Measurements from ENCODE around the gene FTCDNL1. TPM values are rescaled to one million over a fixed set of nuclear protein-coding genes. Genes with fewer than 3 reads are reported as not detected.

The FTCDNL1 gene
- polyA plus RNA-seq, 1 donor: 3.3 TPM

DNA sequence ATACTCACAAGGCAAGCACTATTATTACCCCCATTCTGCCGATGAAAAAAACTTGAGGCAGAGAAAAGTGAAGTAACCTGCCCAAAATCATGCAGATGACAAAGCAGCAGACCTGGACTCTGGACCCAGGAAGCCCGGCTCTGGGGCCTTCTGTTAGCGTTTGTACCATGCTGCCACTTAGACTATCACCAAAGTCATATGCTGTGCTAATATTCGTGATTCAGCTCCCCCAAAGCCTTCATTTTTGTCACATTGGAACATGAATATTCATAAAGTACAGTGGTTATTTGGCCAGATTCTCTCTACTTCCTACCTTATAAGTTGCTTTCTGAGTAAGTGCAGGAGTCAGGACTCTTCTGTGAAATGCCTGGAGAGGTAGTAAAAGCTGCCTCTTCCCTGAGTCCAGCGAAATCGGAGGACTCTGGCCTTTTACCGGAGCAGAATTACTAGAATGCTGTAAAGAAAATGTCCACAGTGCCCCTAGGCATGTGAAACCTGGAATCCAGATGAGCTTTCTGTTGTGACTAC lies 86.7 kb downstream of the FTCDNL1 start:
- H3K9me3 ChIP-seq (ENCODE audit: control insufficient read depth, low read depth, low read length): no peaks in the 10 kb centered on the region
- H3K4me1 ChIP-seq (ENCODE audit: control insufficient read depth, insufficient read depth, low read length): peaks cover 5% of the 10 kb centered on the region
- no CpG with 5 or more reads among the region's 7 CpGs for WGBS (ENCODE audit: insufficient coverage, low lambda C conversion rate)

DNA sequence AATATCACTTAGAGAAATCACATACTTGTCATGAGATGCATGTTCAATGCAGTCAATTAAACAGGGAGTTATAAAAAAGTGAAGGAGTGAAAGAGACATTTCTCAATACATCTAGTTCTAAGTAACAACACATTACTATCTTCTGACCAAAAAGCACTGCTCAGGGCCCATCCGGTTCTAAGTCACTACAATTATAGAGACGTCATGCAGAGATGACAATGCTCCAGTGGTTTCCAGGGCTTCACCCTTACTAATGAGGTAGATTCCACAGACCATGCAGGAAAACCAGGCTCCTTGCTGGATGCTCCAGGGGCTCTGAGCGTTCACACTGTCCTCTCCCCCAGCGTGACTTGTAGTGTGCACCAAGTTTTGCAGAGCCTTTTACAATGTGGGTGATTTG lies 88.0 kb downstream of the FTCDNL1 start:
- Histone ChIP-seq H3K4me3 (ENCODE audit: low read length) (no peak overlapping the region), H3K27me3 (ENCODE audit: control insufficient read depth, insufficient read depth, low read length) (no peaks in the 10 kb centered on the region), H3K27ac (ENCODE audit: low read length) (no peak overlapping the region), H3K36me3 (ENCODE audit: control insufficient read depth, insufficient read depth, low read length) (no peaks in the 10 kb centered on the region), H3K4me1 (ENCODE audit: control insufficient read depth, insufficient read depth, low read length) (peaks cover 5% of the 10 kb centered on the region), H3K9me3 (ENCODE audit: control insufficient read depth, low read depth, low read length) (no peaks in the 10 kb centered on the region)
- no peak for DNase-seq
- WGBS (ENCODE audit: insufficient coverage, low lambda C conversion rate): no CpG with 5 or more reads among the region's 4 CpGs

More for the DNA sequence above, 86.7 kb downstream of the FTCDNL1 start:
- no peak overlapping the region for H3K4me3 ChIP-seq (ENCODE audit: low read length)
- no peaks in the 10 kb centered on the region for H3K27me3 ChIP-seq (ENCODE audit: control insufficient read depth, insufficient read depth, low read length)
- DNase-seq: peak; percentile 69 to 91
- no peaks in the 10 kb centered on the region for H3K36me3 ChIP-seq (ENCODE audit: control insufficient read depth, insufficient read depth, low read length)
- peak overlapping the region; percentile 89 for H3K27ac ChIP-seq (ENCODE audit: low read length)

DNA sequence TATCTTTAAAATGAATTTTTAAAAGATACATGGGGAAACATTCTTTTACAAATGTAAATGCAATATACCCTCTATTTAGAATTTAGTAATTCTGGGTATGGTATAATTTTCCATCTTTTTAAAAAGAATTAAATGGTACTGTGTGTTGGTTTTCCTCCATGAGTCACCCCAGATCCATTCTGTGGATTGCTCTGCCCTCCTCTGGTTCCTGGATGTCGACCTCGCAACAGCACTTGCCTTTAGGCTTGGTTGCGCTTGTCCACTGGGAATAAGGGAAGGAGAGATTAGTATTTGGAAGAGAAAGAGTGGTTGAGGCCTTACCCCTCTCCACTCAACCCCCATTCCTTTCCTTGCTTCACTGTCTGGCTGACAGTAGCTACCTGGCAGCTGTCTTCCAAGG lies 90.4 kb downstream of the FTCDNL1 start:
- no peak for DNase-seq
- Histone ChIP-seq H3K27ac (ENCODE audit: low read length) (no peak overlapping the region), H3K4me3 (ENCODE audit: low read length) (no peak overlapping the region), H3K36me3 (ENCODE audit: control insufficient read depth, insufficient read depth, low read length) (no peaks in the 10 kb centered on the region), H3K27me3 (ENCODE audit: control insufficient read depth, insufficient read depth, low read length) (no peaks in the 10 kb centered on the region), H3K9me3 (ENCODE audit: control insufficient read depth, low read depth, low read length) (no peaks in the 10 kb centered on the region), H3K4me1 (ENCODE audit: control insufficient read depth, insufficient read depth, low read length) (peaks cover 5% of the 10 kb centered on the region)
- no CpG with 5 or more reads among the region's 3 CpGs for WGBS (ENCODE audit: insufficient coverage, low lambda C conversion rate)

DNA sequence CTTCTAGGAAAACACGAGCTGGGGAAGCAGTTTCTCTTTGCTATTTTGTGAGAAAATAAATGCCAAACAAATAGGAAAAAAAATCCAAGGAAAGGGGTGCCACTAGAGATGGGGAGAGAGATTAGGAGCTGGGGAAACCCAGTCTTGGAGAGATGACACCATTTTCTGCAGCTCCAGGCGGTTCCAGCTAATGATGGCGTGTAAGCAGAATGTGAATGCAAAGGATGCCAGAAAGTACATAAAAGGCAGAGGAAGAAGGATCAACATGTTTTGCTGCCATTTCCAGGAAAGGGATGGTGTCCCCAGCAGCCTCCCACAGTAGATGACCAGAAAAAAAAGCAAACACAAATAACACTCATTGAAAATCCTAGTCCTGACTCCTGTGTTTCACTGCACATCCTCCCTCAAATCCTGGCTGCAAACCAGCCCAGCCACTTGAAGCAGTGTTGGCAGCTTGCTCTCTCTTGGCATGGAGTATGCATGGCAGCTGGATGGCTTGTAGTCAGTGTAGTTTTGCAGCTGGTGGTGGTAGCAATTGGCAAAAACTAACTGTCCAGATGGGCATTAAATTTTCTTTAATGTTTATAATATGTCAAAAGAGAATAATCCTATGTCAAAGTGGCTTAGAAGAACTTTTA lies 93.6 kb downstream of the FTCDNL1 start:
- Histone ChIP-seq H3K9me3 (ENCODE audit: control insufficient read depth, low read depth, low read length) (no peaks in the 10 kb centered on the region), H3K4me1 (ENCODE audit: control insufficient read depth, insufficient read depth, low read length) (no peaks in the 10 kb centered on the region), H3K4me3 (ENCODE audit: low read length) (no peak overlapping the region), H3K27ac (ENCODE audit: low read length) (no peak overlapping the region), H3K36me3 (ENCODE audit: control insufficient read depth, insufficient read depth, low read length) (no peaks in the 10 kb centered on the region), H3K27me3 (ENCODE audit: control insufficient read depth, insufficient read depth, low read length) (no peaks in the 10 kb centered on the region)
- WGBS (ENCODE audit: insufficient coverage, low lambda C conversion rate): 71% methylated on average over 1 of the region's 3 CpGs
- no peak for DNase-seq

DNA sequence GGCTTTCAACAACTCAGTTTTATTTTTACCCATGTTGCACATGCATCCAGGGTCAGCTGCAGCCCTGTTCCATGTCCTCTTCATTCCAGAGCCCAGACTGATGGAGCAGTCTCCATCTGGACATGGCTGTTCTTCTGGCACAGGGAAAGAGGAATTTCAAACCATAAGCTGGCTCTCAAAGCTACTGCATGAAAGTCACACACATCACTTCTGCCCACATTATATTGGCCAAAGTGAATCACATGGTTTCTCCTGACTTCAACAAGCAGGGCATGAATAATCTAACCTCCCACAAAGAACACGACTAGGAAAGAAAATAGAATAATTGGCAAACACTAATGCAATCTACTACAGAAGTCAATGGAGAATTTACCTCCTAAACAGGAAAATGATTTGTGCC lies 94.2 kb downstream of the FTCDNL1 start:
- no CpG with 5 or more reads among the region's 1 CpG for WGBS (ENCODE audit: insufficient coverage, low lambda C conversion rate)
- no peak for DNase-seq
- Histone ChIP-seq H3K27ac (ENCODE audit: low read length) (no peak overlapping the region), H3K9me3 (ENCODE audit: control insufficient read depth, low read depth, low read length) (no peaks in the 10 kb centered on the region), H3K4me3 (ENCODE audit: low read length) (no peak overlapping the region), H3K4me1 (ENCODE audit: control insufficient read depth, insufficient read depth, low read length) (no peaks in the 10 kb centered on the region), H3K36me3 (ENCODE audit: control insufficient read depth, insufficient read depth, low read length) (no peaks in the 10 kb centered on the region), H3K27me3 (ENCODE audit: control insufficient read depth, insufficient read depth, low read length) (no peaks in the 10 kb centered on the region)

DNA sequence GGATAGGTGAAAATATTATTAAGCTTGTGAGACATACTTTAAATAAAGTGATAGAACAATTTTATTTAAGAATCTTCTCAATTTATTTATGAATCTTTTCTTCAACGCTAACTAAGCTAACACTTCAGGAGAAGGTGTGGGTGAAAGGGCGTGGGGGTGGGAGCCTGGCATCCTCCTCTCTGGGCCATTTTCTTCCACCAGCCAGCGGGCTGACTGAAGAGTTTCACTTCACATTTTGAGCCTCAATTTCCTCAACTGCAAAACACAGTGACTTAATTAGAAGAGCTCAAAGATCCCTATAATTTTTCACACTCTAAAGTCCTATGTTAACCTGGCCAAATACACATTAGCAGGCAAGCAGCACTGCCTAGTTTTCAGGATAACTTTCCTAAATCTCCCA lies 94.8 kb downstream of the FTCDNL1 start:
- Histone ChIP-seq H3K9me3 (ENCODE audit: control insufficient read depth, low read depth, low read length) (no peaks in the 10 kb centered on the region), H3K4me3 (ENCODE audit: low read length) (no peak overlapping the region), H3K36me3 (ENCODE audit: control insufficient read depth, insufficient read depth, low read length) (no peaks in the 10 kb centered on the region), H3K27ac (ENCODE audit: low read length) (no peak overlapping the region), H3K27me3 (ENCODE audit: control insufficient read depth, insufficient read depth, low read length) (no peaks in the 10 kb centered on the region), H3K4me1 (ENCODE audit: control insufficient read depth, insufficient read depth, low read length) (no peaks in the 10 kb centered on the region)
- 100% methylated on average over 1 of the region's 3 CpGs for WGBS (ENCODE audit: insufficient coverage, low lambda C conversion rate)
- no peak for DNase-seq

DNA sequence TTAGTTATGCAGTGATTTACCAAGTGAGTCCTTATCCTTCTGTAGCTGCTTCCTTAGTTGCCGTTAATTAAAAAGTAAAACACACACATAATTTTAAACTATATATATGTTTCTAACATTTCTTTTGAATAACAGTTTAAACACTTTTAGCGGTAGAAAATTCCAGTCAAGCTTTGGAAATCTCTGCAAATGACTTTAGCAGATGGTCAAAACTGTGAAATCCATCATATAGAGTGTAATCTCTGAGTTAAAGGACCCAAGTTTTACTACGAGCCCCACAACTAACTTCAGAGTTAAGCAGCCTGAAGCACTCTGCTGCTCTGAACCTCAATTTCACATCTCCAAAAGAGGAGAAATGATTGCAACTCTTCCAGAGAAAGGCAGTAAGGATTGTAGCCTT lies 96.2 kb downstream of the FTCDNL1 start:
- Histone ChIP-seq H3K4me1 (ENCODE audit: control insufficient read depth, insufficient read depth, low read length) (no peaks in the 10 kb centered on the region), H3K9me3 (ENCODE audit: control insufficient read depth, low read depth, low read length) (no peaks in the 10 kb centered on the region), H3K4me3 (ENCODE audit: low read length) (no peak overlapping the region), H3K27me3 (ENCODE audit: control insufficient read depth, insufficient read depth, low read length) (no peaks in the 10 kb centered on the region), H3K27ac (ENCODE audit: low read length) (no peak overlapping the region), H3K36me3 (ENCODE audit: control insufficient read depth, insufficient read depth, low read length) (no peaks in the 10 kb centered on the region)
- WGBS (ENCODE audit: insufficient coverage, low lambda C conversion rate): 100% methylated on average over 2 of the region's 3 CpGs
- no peak for DNase-seq

DNA sequence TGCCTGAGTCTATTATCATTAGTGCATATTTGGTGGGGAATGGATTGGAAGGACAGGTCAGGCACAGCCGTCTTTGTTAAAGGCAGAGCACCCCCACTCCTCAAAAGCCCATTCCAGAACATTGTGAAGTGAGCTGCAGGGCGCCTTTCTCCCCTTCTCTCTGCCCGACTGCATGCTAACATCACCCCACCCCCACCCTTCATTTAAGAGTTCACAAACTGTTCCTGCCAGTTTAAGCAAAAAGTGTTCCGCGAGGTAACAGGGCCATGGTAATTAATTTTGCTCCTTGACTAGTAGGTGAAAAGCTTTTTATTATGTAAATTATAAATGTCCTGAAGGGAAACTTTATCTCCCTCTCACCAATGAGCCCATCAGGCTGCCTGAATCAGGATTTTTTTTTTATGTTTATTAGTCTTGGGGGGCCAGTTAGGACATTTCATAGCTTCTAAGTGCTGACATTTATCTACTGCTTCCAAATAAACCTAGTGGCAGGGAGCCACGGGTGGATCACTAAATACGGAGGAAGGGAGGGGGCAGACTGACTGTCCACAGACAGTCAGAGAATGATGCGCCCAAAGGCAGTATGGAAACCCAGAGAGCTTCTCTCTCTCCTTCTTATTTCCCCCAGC lies 99.4 kb downstream of the FTCDNL1 start:
- no peak overlapping the region for H3K27ac ChIP-seq (ENCODE audit: low read length)
- WGBS (ENCODE audit: insufficient coverage, low lambda C conversion rate): no CpG with 5 or more reads among the region's 8 CpGs
- H3K4me1 ChIP-seq (ENCODE audit: control insufficient read depth, insufficient read depth, low read length): no peaks in the 10 kb centered on the region
- H3K9me3 ChIP-seq (ENCODE audit: control insufficient read depth, low read depth, low read length): no peaks in the 10 kb centered on the region
- no peak overlapping the region for H3K4me3 ChIP-seq (ENCODE audit: low read length)
- DNase-seq: no peak
- H3K36me3 ChIP-seq (ENCODE audit: control insufficient read depth, insufficient read depth, low read length): no peaks in the 10 kb centered on the region
- no peaks in the 10 kb centered on the region for H3K27me3 ChIP-seq (ENCODE audit: control insufficient read depth, insufficient read depth, low read length)

DNA sequence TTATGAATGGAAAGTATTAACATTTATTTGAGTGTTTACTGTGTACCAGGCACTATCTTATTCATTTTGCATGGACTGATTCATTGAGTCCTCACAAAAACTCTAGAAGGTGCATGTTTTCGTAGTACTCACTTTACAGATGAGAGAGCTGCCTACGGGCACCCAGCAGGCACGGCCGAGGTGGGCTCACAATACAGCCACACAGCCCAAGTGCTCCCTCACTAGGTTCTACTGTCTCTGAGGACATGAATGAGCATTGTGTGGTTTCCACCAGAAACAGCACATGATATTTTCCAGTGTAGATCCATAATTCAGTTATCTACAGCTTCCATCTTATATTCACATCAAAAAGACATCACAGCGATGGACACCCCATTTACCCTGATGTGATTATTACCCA lies 101.4 kb downstream of the FTCDNL1 start:
- Histone ChIP-seq H3K27me3 (ENCODE audit: control insufficient read depth, insufficient read depth, low read length) (no peaks in the 10 kb centered on the region), H3K27ac (ENCODE audit: low read length) (no peak overlapping the region), H3K4me1 (ENCODE audit: control insufficient read depth, insufficient read depth, low read length) (no peaks in the 10 kb centered on the region), H3K36me3 (ENCODE audit: control insufficient read depth, insufficient read depth, low read length) (no peaks in the 10 kb centered on the region), H3K9me3 (ENCODE audit: control insufficient read depth, low read depth, low read length) (no peaks in the 10 kb centered on the region), H3K4me3 (ENCODE audit: low read length) (no peak overlapping the region)
- 100% methylated on average over 1 of the region's 5 CpGs for WGBS (ENCODE audit: insufficient coverage, low lambda C conversion rate)
- DNase-seq: no peak

DNA sequence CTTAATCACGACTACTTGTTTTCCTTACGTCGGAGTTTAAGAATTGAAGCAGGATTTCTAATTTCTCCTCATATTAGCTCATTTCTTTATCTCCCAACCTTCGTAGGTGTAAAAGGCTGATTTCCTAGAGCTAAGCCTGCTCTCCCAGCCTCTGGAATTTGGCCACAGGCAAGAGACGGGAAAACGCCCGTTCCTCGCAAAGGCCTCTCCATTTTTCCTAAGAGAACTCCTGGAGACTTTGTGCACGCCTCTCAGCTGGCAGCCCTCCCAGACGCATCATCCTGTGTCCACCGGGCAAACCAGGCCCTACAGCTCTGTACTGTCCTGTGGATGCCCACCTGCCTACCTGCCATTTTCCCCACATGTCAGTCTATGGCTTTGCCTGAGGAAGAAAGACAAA lies 106.3 kb downstream of the FTCDNL1 start:
- H3K27me3 ChIP-seq (ENCODE audit: control insufficient read depth, insufficient read depth, low read length): no peaks in the 10 kb centered on the region
- peaks cover under 1% of the 10 kb centered on the region for H3K4me1 ChIP-seq (ENCODE audit: control insufficient read depth, insufficient read depth, low read length)
- H3K4me3 ChIP-seq (ENCODE audit: low read length): no peak overlapping the region
- 90% methylated on average over 4 of the region's 11 CpGs for WGBS (ENCODE audit: insufficient coverage, low lambda C conversion rate)
- H3K9me3 ChIP-seq (ENCODE audit: control insufficient read depth, low read depth, low read length): no peaks in the 10 kb centered on the region
- no peak overlapping the region for H3K27ac ChIP-seq (ENCODE audit: low read length)
- no peak for DNase-seq
- no peaks in the 10 kb centered on the region for H3K36me3 ChIP-seq (ENCODE audit: control insufficient read depth, insufficient read depth, low read length)

DNA sequence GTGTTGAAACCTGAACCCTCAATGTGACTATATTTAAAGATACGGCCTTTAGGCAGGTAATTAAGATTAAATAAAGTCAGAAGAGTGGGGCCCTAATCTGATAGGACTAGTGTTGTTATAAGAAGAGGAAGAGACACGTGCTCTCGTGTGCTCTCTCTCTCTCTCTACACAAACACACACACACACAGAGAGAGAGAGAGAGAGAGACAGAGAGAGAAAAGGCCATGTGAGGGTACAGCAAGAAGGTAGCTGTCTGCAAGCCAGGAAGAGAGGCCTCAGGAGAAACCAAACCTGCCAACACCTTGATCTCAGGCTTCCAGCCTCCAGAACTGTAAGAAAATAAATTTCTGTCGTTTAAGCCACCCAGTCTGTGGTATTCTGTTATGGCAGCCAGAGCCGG lies 106.7 kb downstream of the FTCDNL1 start:
- no peak for DNase-seq
- Histone ChIP-seq H3K27ac (ENCODE audit: low read length) (no peak overlapping the region), H3K4me3 (ENCODE audit: low read length) (no peak overlapping the region), H3K36me3 (ENCODE audit: control insufficient read depth, insufficient read depth, low read length) (no peaks in the 10 kb centered on the region), H3K4me1 (ENCODE audit: control insufficient read depth, insufficient read depth, low read length) (peaks cover 5% of the 10 kb centered on the region), H3K9me3 (ENCODE audit: control insufficient read depth, low read depth, low read length) (no peaks in the 10 kb centered on the region), H3K27me3 (ENCODE audit: control insufficient read depth, insufficient read depth, low read length) (no peaks in the 10 kb centered on the region)
- 80% methylated on average over 1 of the region's 5 CpGs for WGBS (ENCODE audit: insufficient coverage, low lambda C conversion rate)

Data from large intestine (tissue), 3 donors.